Effector memory CD4-positive, alpha-beta T cell (primary cell): ENCODE data around the gene ACAD11.

Source experiments
- DNase-seq, 3 donors: peaks; one replicate each; pipeline ENCODE4 v3.0.0-alpha.2; 2020
- H3K27ac ChIP-seq: 2 replicates; pipeline ENCODE4 v1.7.0; 2013; ENCODE audit warnings: mild to moderate bottlenecking, low read length, moderate library complexity; ENCODE audit not compliant: insufficient read depth, poor library complexity, severe bottlenecking
- H3K27me3 ChIP-seq: replicated peaks from 2 replicates; pipeline ENCODE4 v1.7.0; 2013; ENCODE audit warnings: mild to moderate bottlenecking, low read length; ENCODE audit not compliant: insufficient read depth, control insufficient read depth, poor library complexity, severe bottlenecking
- H3K36me3 ChIP-seq: 2 replicates; pipeline ENCODE4 v1.7.0; 2013; ENCODE audit warnings: mild to moderate bottlenecking, low read length, moderate library complexity; ENCODE audit not compliant: control insufficient read depth, insufficient read depth
- H3K4me1 ChIP-seq: 2 replicates; pipeline ENCODE4 v1.7.0; 2013; ENCODE audit warnings: low read length, mild to moderate bottlenecking; ENCODE audit not compliant: control insufficient read depth, insufficient read depth, poor library complexity, severe bottlenecking
- H3K4me3 ChIP-seq: 2 replicates; pipeline ENCODE4 v1.7.0; 2013; ENCODE audit warnings: low read length, low read depth, mild to moderate bottlenecking; ENCODE audit not compliant: insufficient read depth, poor library complexity, severe bottlenecking
- H3K9me3 ChIP-seq: 2 replicates; pipeline ENCODE4 v1.7.0; 2013; ENCODE audit warnings: mild to moderate bottlenecking, low read length, moderate library complexity; ENCODE audit not compliant: control insufficient read depth

ACAD11 gene

DNA sequence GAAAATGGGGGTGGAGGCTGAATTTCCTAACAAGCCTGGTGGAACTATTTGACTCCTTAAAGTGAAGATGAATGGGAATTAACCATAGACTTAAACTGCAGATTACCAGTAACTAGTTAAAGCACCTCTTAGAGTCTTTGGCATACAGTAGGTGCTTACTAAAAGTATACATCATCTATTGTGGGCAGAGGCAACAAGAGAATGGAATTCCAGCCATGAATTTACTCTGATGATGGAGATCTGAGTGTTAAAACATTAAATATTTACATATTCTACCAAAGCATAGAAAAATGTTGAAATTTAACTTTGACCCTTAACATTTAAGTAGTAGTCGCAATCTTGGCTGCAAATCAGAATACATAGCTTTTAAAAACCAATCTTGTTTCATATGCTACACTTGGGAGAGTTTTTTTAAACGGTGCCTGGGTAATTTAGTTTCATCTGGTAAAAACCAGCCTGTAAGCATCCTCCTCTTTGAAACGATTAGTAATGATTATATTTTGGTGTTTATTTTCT is 5.7 kb upstream of the ACAD11 start:
- Histone ChIP-seq H3K27me3 (no peaks in the 10 kb centered on the region), H3K27ac (no peak overlapping the region), H3K4me1 (peaks cover 11% of the 10 kb centered on the region), H3K9me3 (no peaks in the 10 kb centered on the region), H3K4me3 (no peak overlapping the region), H3K36me3 (no peaks in the 10 kb centered on the region)
- DNase-seq, result no peak

DNA sequence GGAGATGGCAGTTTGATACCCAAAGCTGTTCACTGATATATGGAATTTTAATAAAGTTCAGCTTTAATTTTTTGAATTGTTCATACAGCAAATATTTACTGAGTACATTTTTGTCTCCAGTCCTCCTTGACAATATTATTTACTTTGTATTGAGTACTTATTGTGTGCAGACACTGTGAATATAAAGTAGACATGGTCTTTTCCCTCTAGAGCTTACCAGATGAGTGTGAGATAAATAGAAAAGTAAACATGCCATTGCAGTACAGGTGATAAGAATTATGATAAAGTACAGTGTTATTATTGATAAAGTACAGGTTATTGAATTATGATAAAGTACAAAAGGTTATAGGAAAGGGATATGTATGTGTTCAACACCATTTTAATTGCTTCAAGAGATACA is 2.6 kb upstream of the ACAD11 start:
- no peaks in the 10 kb centered on the region for H3K27me3 ChIP-seq
- peaks cover 11% of the 10 kb centered on the region for H3K4me1 ChIP-seq
- H3K27ac ChIP-seq, result no peak overlapping the region
- no peaks in the 10 kb centered on the region for H3K9me3 ChIP-seq
- H3K36me3 ChIP-seq, result no peaks in the 10 kb centered on the region
- no peak overlapping the region for H3K4me3 ChIP-seq
- no peak for DNase-seq

DNA sequence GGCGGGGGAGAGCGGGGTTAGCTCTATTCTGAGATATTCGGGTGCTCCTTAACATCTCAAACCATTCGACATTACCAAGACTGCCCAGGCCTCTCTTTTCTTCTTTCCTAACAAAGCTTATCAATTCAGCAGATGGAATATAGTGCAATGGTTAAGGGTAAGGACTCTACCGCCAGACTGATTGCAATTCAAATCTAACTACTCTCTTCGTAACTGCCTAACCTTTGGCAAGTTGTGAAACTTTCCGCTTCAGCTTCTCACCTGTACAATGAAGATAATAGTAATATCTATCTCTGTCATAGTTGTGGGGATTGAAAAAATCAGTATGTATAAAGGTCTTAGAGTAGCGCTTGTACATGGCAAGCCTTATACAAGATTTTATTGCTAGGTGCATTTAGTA is 1.5 kb upstream of the ACAD11 start:
- peaks cover 11% of the 10 kb centered on the region for H3K4me1 ChIP-seq

DNA sequence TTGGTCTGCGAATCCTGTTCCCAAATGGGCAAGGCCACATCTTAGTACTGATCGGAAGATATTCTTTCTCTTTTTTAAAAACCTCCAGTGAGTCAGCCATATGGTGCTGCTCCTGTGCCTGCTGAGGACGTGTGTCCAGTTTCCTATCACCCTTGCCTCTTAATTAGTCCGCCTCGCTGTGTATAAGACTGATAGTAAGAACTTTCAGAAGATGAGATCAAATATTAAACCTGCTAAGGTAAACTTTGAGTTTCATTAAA is 1.1 kb upstream of the ACAD11 start:
- H3K4me3 ChIP-seq, result peak overlapping the region; percentile 93
- H3K27me3 ChIP-seq, result no peaks in the 10 kb centered on the region
- no peaks in the 10 kb centered on the region for H3K36me3 ChIP-seq
- peaks cover 11% of the 10 kb centered on the region for H3K4me1 ChIP-seq
- H3K27ac ChIP-seq, result peak overlapping the region; percentile 77
- peak in 1 of 3 donors; percentile 15 for DNase-seq
- no peaks in the 10 kb centered on the region for H3K9me3 ChIP-seq

More for the DNA sequence above, 1.5 kb upstream of the ACAD11 start:
- no peak for DNase-seq
- Histone ChIP-seq H3K36me3 (no peaks in the 10 kb centered on the region), H3K9me3 (no peaks in the 10 kb centered on the region), H3K27me3 (no peaks in the 10 kb centered on the region), H3K27ac (peak overlapping the region; percentile 77), H3K4me3 (peak overlapping the region; percentile 93)

DNA sequence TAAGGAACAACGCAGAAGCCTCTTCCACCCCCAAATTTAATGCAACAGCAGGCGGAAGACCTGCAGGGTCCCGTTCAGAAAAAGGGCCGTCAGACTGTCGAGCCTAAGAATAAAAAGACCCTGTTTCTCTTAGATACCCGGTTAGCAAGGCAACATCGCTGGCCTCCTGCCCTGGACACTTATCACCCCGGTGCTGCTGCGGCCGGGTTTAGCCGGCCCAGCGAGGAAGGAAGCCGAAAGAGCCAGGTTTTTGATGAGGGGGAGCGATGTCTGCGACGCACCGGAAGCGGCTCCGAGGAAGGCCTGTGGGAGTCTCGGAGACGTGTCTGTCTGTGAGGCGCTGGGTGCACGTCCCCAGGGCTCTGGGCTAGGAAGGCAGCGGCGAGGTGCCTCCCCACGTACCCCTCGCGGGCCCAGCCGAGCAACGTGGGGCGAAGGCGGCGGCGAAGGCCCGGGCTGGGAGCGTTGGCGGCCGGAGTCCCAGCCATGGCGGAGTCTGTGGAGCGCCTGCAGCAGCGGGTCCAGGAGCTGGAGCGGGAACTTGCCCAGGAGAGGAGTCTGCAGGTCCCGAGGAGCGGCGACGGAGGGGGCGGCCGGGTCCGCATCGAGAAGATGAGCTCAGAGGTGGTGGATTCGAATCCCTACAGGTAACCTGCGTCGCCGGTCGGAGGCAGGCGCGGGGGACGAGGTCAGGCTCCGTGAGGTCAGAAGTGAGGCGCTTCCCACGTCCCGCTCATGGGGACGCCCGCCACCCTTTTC is 622 bp upstream of the ACAD11 start, which contains the start of gene UBA5:
Gene UBA5, plus strand, starts transcription at position 278 of the 759 bp plus-strand sequence. Its CDS starts 209 bp downstream, at position 487.
- Histone ChIP-seq H3K4me1 (peaks cover 11% of the 10 kb centered on the region), H3K27ac (peak within 1 kb of the TSS; percentile 77), H3K36me3 (no peaks in the 10 kb centered on the region), H3K27me3 (no peaks in the 10 kb centered on the region), H3K4me3 (peak within 1 kb of the TSS; percentile 93), H3K9me3 (no peaks in the 10 kb centered on the region)
- peak; percentile 51 to 56 (median 54) for DNase-seq

DNA sequence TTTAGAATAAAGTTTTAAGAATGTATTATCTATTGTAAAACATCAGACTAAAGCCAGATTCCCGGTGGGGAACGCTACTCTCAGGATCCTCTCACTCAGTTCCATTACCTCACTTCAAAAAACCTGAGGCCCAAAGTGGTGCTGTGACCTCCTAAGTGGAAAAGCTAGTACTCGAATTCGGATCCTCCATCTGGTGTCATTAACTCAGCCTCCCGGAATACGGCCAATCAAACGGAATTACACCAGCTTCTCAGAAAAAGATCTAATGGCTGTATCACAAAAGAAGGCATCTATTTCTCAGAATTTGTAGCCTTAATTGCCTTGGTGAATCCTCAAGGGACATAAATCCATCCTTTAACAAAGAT is 627 bp downstream of the ACAD11 start:
- Histone ChIP-seq H3K4me3 (peak overlapping the region; percentile 93), H3K36me3 (no peaks in the 10 kb centered on the region), H3K27me3 (no peaks in the 10 kb centered on the region), H3K9me3 (no peaks in the 10 kb centered on the region), H3K27ac (peak overlapping the region; percentile 77), H3K4me1 (peaks cover 11% of the 10 kb centered on the region)
- DNase-seq, result no peak

DNA sequence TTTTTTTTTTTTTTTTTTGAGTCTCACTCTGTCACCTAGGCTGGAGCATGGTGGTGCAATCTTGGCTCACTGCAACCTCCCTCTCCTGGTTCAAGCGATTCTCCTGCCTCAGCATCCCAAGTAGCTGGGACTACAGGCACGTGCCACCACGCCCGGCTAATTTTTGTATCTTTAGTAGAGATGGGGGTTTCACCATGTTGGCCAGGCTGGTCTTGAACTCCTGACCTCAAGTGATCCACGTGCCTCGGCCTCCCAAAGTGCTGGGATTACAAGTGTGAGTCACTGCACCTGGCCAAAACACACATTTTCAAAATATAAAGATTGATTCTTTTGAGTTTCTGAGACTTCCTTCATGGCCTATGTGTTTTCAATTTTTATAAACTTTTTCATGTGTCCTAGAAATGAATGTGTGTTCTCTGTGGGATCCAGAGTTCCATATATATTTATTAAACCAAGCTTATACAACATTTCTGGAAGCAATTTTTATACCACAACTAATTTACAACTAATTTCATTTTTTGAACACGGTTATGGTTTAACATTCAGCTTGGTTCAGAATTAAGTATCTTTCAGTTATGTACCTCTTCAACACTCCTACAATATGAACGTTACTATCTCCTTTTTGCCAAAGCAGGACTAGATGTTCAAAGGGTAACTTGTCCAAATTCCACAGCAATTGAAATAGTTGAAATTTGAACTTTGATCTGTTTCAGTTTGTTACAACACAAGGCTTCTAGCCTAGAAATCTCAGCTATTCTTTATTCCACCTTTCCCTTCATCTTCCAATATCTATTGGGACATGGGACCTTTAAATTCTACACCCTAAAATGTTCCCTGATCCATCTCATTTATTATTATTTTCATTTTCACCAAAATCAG is 1.5 kb downstream of the ACAD11 start:
- H3K36me3 ChIP-seq, result no peaks in the 10 kb centered on the region
- H3K9me3 ChIP-seq, result no peaks in the 10 kb centered on the region
- peaks cover 11% of the 10 kb centered on the region for H3K4me1 ChIP-seq
- H3K27ac ChIP-seq, result no peak overlapping the region
- H3K4me3 ChIP-seq, result no peak overlapping the region
- no peak for DNase-seq
- no peaks in the 10 kb centered on the region for H3K27me3 ChIP-seq

DNA sequence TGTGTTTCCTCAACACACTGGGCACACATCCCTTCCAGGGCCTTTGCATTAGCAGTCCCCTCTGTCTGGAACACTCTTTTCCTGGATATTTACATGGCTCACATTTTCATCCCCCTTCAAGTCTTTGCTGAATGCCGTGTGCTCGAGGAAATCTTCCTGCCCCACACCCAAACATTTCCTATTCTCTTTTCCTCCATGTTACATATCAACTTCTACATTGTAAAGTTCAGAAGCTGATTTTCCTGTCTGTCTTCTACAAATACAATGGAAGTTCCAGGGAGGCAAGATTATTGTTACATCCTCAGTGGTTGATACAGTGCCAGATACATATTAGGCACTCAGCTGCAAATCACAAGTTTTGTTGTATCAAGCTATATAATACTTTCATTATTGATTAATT is 4.1 kb downstream of the ACAD11 start:
- Histone ChIP-seq H3K27ac (no peak overlapping the region), H3K36me3 (no peaks in the 10 kb centered on the region), H3K4me3 (no peak overlapping the region), H3K4me1 (no peaks in the 10 kb centered on the region), H3K27me3 (no peaks in the 10 kb centered on the region), H3K9me3 (no peaks in the 10 kb centered on the region)
- DNase-seq, result no peak

DNA sequence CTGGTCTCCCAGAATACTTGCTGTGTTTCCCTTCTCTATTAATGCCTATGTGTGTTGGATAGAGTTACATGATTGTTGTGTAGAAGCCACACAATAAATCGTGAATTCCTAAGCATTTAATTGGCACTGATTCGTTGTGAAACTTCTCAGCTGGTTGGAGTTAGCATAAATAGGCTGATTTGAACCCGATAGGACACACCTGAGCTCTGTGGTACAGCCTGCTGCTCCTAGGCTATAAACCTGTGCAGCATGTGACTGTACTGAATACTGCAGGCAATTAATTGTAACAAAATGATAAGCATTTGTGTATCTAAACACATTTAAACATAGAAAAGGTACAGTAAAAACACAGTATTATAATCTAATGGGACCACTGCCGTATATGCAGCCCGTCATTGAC is 4.9 kb downstream of the ACAD11 start:
- Histone ChIP-seq H3K4me1 (no peaks in the 10 kb centered on the region), H3K27me3 (no peaks in the 10 kb centered on the region), H3K36me3 (no peaks in the 10 kb centered on the region), H3K27ac (no peak overlapping the region), H3K4me3 (no peak overlapping the region), H3K9me3 (no peaks in the 10 kb centered on the region)
- DNase-seq, result no peak

DNA sequence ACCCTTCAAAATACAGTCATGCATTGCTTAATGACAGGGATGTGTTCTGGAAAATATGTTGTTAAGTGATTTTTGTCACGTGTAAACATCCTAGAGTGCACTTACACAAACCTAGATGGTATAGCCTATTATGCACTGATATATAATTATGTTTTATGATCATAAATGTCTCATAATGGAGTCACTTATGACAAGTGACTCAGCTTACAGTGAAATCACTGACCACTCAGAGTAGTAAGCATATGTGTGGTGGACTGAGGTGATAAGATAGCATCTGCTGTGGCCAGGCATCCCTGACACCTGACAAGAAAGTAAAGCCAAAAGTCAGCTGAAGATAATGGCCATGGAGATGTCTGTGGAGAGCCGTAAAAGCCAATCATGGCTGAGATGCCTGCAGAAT is 5.4 kb downstream of the ACAD11 start:
- H3K36me3 ChIP-seq, result no peaks in the 10 kb centered on the region
- no peaks in the 10 kb centered on the region for H3K4me1 ChIP-seq
- no peaks in the 10 kb centered on the region for H3K27me3 ChIP-seq
- no peaks in the 10 kb centered on the region for H3K9me3 ChIP-seq
- H3K27ac ChIP-seq, result no peak overlapping the region
- no peak overlapping the region for H3K4me3 ChIP-seq
- no peak for DNase-seq
